ENCODE results near the gene ZNF790.

Gene ZNF790

GRCh38 chr19:36837906-36838783 is at the start of gene ZNF790:
Gene ZNF790 (minus strand): TSS chr19:36838387. CDS start chr19:36825619, 12,768 bp downstream.
- peak; percentile 71 for DNase-seq

- no peak for DNase-seq
Observed at GRCh38 chr19:36876993-36877938, 39.1 kb upstream of the ZNF790 start.

GRCh38 chr19:36851898-36852297 is 13.7 kb upstream of the ZNF790 start:
- DNase-seq, result no peak

- DNase-seq, result peak; percentile 91
Observed at GRCh38 chr19:36850559-36851442, 12.6 kb upstream of the ZNF790 start, which contains the start of gene ZNF345. Gene ZNF345 (plus strand): TSS chr19:36850876. CDS start chr19:36876831, 25,955 bp downstream.

- peak; percentile 89 for DNase-seq
Observed at GRCh38 chr19:36849701-36850558, 11.7 kb upstream of the ZNF790 start.

- no peak for DNase-seq
Observed at GRCh38 chr19:36847968-36848367, 9.8 kb upstream of the ZNF790 start.

GRCh38 chr19:36838784-36839324 is 667 bp upstream of the ZNF790 start:
- DNase-seq, result no peak

GRCh38 chr19:36837176-36837905 is 846 bp downstream of the ZNF790 start:
- no peak for DNase-seq

- DNase-seq, result no peak
Observed at GRCh38 chr19:36833430-36833829, 4.8 kb downstream of the ZNF790 start.

- DNase-seq, result no peak
Observed at GRCh38 chr19:36821758-36822157, 16.4 kb downstream of the ZNF790 start.

- no peak for DNase-seq
Observed at GRCh38 chr19:36819130-36819630, 19.0 kb downstream of the ZNF790 start.

GRCh38 chr19:36807029-36807428 is 31.2 kb downstream of the ZNF790 start:
- no peak for DNase-seq

- no peak for DNase-seq
Observed at GRCh38 chr19:36805364-36805763, 32.8 kb downstream of the ZNF790 start.

GRCh38 chr19:36797786-36798108 is 40.4 kb downstream of the ZNF790 start:
- no peak for DNase-seq

- DNase-seq, result no peak
Observed at GRCh38 chr19:36796714-36796992, 41.5 kb downstream of the ZNF790 start.

- peak; percentile 42 for DNase-seq
Observed at GRCh38 chr19:36791420-36792141, 46.6 kb downstream of the ZNF790 start.

- no peak for DNase-seq
Observed at GRCh38 chr19:36775768-36776167, 62.4 kb downstream of the ZNF790 start.

- DNase-seq, result no peak
Observed at GRCh38 chr19:36773223-36773579, 65.0 kb downstream of the ZNF790 start.

GRCh38 chr19:36772311-36773222 is 65.6 kb downstream of the ZNF790 start, which contains the start of gene ZNF850:
Gene ZNF850 (minus strand): TSS chr19:36772807. CDS start chr19:36762606, 10,201 bp downstream.
- peak; percentile 94 for DNase-seq

All from RPMI8226 (cell line).